A375 (cell line): ENCODE results near the gene HMGB2. TPM values are rescaled to one million over a fixed set of nuclear protein-coding genes. Genes with fewer than 3 reads are reported as not detected.

Source experiments
- total RNA-seq: library from RNA; depleted of rRNA; stranded (reverse); fragments of >200 nt; shearing (Covaris generic); gene quantifications from 2 replicates; pipeline ENCODE4 v1.2.3, GENCODE V29; 2014; rRNA removed

HMGB2 gene
- total RNA-seq: 278 and 297 TPM in 2 replicates

DNA sequence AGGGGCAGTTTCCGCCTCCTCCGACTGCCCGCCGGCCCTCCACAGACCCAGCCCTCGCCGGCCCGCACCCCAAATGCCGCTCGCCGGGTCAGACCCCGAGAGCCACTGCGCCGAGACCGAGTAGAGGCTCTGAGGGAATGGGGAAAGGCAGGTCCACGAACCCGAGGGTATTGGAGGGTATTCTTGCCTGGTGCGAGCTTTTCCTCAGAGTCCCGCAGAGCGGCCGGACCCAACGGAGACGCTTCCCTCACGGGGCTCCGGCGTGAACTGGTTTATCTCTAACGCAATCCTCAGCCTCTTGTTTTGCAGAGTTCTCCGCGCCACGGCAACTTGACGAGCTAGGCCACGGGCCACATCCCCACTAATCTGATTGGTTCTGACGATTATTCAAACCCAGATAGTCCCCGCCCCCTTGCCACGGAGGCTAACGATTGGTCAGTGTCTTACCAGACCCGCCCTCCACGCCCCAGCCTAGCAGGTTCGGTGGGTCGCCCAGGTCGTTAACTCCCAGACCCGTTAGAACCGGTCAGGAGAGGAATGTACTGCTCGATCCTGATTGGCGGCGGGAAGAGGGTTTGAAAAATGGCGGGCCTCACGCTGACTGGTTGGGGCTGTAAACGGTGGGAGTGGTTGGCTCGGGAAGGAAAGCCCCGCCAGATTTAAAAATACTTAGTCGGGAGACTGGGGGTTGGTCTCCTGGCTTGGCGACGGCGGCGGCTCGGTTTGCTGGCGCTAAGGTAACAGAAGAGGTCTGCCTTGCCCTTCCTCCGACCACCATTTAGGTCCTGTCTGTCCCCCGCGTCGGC is at the start of gene HMGB2:
Gene HMGB2 (minus strand): TSS at position 274 of the 806 bp plus-strand sequence. CDS start 709 bp downstream, outside the sequence.

DNA sequence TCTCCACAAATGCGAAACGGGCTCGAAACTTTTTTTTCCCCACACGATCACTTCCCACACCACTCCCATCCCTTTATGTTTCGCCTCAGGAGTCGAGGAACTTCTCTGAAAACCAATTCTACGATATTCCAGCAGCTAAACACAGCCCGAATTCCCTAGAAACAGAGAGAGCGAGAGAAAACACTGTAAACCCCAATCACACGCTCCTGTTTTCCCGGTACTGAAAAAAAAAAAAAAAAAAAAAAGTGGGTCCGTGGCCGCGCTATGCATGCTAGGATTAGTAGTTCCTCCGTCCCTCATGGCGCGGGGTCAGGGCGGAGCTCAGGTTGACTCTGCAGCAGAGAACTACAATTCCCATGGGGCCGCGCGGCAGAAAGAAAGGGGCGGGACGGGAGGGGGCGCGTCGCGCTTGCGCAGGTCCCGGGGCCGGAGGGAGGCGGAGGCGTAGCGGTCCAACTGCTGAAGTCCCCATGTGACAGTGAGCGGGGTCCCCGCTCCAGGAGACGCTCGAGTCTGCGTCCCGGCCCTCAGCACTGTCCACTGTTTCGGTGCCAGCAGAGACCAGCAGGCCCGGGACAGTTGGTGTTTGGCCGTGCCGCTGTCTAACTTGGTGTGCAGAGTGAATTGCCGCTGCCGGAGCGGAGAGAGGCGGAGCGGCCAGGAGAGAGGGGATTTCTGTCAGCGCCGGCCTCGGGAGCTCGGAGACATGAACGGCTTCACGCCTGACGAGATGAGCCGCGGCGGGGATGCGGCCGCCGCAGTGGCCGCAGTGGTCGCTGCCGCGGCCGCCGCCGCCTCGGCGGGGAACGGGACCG is 36.5 kb upstream of the HMGB2 start, which contains the start of gene SAP30:
Gene SAP30 (plus strand): TSS at position 478 of the 815 bp plus-strand sequence. CDS start 229 bp downstream, at position 707.

Other genes with a start within 250 kb of the HMGB2 start
- 6.5 and 8.6 TPM in 2 replicates for gene GALNT7, start 165.5 kb downstream of the HMGB2 start, total RNA-seq
- gene SAP30, start 36.6 kb upstream of the HMGB2 start, total RNA-seq: 32.4 and 33.0 TPM in 2 replicates
- 0.27 and 0.30 TPM in 2 replicates for gene SCRG1, start 64.8 kb upstream of the HMGB2 start, total RNA-seq
- 6.3 and 6.6 TPM in 2 replicates for gene HAND2, start 195.9 kb upstream of the HMGB2 start, total RNA-seq